SKM-1 (cell line): ENCODE data around the gene DNAJC10.
"Not testable (repeated sequence)": the region's sequence is repeated elsewhere in the genome, so short reads cannot be mapped to it uniquely, and the experiment has no call there.

Experiments used
- DNase-seq: peaks from one replicate; lab custom pipeline; 2025; ENCODE audit not compliant: unreplicated experiment; lab: John Stamatoyannopoulos, UW

DNAJC10 gene

DNA sequence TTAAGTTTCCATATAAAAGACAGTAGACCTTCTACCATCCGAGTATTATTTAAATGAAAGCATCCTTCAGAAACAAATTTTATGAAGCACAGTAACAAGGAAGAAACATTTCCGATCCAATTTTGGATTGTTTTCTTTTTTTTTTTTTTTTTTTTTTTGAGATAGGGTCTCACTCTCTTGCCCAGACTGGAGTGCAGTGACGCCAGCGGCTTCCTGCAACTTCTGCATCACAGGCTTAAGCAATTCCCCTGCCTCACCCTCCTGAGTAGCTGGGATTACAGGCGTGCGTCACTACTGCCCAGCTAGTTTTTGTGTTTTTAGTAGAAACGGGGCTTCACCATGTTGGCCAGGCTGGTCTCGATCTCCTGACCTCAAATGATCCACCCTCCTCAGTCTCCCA, 3.1 kb downstream of the DNAJC10 start:
- not testable (repeated sequence) for DNase-seq

DNA sequence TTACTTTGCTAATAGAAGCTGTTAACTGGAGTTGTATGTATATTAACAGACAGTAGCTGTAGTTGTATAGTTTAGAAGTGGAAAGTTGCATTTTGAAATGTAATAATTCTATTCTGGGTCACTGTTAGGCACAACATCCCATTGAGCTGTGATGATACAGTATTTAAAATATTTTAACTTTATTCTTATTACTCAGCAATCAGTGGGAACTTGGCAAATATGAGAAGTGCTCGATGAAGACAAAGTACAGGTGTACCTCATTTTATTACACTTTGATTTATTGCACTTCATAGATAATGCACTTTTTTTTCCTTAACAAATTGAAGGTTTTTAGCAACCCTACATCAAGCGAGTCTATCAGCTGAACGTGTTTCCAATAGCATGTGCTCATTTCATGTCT, 8.6 kb downstream of the DNAJC10 start:
- no peak for DNase-seq

DNA sequence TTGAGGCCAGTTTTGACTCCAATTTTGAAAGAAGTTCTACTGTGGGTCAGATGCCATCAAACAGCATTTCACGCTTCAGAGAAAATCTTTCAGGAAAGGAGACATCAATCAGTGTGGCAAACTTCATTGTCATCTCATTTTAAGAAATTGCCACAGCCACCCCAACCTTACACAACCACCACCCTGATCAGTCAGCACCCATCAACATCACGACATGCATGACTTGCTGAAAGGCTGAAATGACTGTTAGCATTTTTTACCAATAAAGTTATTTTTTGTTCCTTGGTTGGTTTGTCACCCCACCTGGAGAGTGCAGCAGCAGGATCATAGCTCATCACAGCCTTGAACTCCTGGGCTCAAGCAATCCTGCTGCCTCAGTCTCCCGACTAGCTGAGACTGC, 10.4 kb downstream of the DNAJC10 start:
- DNase-seq, result no peak

DNA sequence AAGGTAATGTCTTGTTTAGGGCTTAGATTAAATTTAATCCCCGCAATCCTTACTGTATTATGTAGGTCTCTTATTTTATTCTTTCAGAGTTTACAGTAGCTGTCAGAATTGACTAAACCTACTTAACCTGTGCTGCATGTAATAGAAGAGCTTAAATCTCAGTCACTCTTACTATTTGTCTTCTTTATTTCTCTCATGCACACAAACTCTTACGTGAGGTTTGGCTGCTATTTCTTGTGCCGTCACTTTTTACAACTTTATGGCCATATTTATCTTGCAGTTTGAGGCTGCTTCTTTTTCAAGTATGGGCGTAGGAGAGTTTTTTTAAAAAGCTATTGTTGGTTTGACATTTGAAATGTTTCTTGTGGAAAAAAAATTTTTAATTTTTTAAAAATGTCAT, 12.0 kb downstream of the DNAJC10 start:
- DNase-seq, result no peak

DNA sequence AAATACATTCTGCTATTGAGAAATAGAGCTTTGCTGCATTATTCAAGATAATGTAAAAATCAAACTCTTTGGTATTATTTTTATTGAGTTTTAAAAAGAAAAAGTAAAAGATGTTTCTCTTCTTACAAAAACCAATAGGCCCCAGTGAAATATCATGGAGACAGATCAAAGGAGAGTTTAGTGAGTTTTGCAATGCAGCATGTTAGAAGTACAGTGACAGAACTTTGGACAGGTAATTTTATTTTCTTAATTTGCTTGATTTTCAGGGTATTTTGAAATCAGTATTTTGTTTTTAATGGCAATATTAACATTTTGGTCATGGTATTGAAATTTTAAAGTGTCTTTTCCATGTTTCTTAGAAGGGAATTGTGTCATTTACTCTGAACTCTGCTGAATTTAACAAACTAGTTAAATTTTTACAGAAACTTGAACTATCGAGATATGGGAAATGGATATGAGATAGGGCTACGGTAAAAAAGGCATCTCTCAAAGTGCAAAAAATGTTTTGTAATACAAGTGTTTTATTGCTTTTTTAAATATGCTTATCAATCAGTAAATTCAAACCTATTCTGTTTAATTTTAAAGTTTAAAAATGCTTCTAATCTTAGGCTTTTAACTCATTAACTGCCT, 13.8 kb downstream of the DNAJC10 start:
- no peak for DNase-seq

DNA sequence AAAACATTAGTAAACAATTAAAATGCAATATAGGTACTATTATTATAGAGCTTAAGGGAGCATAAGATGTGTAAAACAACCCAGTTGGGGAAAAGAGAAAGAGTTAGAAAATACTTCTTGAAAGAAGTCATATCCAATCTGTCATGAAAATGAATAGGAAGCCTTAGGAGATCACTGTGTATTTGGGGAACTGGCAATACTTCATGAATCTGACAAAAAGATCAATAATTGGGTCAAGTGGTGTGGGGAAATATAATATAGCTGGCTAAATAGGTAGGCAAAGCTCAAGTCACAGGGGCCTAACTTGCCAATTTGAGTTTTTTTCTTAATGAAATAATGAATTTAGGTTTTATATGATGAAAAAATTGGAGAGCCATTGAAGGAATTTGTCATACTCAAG, 14.4 kb downstream of the DNAJC10 start:
- no peak for DNase-seq

DNA sequence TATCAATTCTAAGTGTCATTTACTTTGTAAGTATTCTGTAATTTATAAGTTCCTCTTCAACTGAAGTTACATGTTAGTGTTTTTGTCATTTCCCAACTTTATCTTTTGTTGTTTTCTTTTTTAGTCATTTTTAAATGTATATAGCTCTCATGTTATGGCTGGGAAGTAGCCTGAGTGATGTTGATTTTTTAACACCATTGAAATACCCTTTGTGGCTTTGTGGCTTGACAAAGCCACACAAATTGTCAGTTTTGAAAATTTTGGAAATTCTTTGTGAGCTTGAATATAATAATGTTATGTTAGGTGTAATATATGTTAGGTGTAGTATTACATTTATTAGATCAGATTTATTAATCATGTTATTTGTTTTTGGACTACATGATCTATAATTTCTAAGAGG, 16.7 kb downstream of the DNAJC10 start:
- DNase-seq, result no peak

DNA sequence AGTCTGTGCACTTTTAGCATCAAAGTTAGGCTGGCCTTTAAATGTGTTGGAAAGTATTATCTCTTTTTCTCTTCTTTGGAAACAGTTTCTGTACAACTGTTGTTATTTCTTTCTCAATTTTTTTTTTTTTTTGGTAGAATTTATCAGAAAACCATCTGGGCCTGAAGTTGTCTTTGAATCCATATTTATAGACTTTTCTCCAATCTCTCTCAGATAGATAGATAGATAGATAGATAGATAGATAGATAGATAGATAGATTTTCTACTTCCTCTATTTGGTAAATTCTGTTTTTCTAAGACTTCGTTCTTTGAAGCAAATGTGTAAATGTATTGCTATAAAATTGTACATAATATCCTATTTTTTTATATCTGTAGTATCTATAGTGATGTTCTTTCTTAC, 17.5 kb downstream of the DNAJC10 start:
- no peak for DNase-seq

DNA sequence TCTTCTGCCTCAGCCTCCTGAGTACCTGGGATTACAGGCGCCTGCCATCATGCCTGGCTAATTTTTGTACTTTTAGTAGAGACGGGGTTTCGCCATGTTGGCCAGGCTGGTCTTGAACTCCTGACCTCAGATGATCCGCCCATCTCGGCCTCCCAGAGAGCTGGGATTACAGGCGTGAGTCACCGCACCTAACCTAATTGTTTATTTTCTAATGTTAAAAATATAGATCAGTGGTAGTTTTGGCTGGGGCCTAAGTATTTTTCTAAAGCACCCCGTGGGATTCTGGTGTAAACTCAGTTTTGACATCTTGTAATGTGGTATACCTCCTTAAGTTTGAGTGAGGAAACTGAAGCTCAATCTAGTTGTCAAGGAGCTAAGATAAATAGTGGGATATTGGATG, 20.8 kb downstream of the DNAJC10 start:
- DNase-seq, result not testable (repeated sequence)

DNA sequence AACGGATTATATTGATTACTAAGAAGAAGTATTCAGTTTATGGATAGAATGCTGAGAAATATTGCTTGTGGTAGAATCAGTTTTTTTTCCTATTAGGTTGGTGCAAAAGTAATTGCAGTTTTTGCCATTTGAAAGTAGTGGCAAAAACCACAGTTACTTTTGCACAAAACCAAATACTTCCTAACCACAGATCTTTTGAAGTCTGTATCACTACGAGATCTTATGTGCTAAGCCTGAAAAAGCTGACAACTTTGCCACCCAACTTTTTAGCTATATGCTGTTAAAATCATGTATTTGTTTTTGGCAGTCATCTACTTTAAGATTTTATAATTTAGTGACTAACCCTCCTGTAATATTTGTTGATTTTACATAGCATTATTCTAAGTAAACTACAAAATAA, 24.6 kb downstream of the DNAJC10 start:
- no peak for DNase-seq

DNA sequence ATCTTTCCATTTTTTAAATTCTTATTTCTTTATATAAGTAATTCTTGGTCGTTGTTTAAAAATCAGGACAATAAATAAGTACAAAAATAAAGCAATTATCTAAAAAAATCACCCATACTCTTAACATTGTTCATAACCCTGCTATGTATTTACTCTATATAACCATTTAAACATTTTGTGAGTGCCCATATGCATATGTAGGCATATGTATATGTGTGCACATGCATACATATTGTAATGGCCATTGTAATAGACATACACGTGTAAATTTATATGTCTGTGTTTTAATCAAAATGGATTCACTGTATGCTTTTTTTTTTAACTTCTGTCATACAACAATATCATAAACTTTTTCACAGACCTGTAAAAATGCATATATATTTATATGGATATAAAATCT, 25.6 kb downstream of the DNAJC10 start:
- no peak for DNase-seq

DNA sequence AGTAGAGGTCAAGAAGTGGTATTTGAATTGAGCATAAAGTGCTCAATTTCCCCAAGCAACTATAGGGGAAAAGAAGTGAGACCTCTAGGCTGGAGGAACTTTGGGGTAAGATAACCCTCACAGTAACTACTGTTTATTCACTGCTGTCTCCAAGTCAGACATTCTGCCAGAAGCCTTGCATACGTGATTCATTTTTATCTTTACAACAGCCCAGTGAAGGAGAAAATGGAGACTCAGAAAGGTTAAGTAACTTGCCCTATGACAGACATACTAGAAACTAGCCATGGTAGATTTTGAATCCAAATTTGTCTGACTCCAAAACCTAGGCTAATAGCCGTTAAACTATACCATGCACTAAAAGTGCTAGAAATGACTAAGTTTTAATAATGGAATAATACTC, 28.4 kb downstream of the DNAJC10 start:
- DNase-seq, result no peak

DNA sequence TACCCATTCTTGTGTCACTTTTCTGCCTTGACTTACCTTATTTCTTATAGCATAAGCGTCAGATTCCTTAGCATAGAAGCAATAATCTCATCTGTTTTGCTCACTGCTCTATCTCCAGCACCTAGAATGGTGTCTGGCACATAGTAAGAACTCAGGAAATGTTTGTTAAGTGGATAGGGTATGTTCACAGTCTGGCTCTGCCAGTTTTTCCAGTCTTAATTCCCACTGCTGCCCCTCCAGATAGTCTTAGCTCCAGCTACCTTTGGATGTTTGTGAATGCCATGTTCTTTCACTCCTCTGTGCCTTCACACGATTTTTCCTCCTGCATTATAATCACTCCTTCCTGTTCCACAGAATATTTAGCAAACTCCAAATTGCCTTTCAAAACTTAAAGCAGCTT, 29.0 kb downstream of the DNAJC10 start:
- DNase-seq, result no peak

DNA sequence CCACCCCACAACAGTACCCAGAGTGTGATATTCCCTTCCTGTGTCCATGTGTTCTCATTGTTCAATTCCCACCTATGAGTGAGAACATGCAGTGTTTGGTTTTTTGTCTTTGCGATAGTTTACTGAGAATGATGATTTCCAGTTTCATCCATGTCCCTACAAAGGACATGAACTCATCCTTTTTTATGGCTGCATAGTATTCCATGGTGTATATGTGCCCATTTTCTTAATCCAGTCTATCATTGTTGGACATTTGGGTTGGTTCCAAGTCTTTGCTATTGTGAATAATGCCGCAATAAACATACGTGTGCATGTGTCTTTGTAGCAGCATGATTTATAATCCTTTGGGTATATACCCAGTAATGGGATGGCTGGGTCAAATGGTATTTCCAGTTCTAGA, 29.8 kb downstream of the DNAJC10 start:
- not testable (repeated sequence) for DNase-seq

DNA sequence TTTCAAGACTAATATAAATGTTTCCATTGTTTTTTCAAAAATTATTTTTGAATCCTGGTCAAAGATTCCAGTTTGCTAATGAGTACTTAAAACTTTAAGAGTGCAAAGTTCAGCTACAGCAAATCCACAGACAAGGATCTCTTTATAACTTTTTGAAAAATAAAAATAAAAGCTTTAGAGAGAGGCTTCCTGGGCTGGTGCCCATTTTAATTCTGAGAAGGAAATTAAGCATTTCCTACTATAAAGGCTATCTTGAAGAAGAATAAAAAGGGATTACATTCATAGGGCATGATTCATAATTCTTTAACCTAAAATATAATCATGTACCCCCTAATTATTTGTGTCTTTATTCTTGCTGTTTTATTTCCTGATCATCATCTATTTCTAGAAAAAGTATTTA, 38.2 kb downstream of the DNAJC10 start:
- DNase-seq, result no peak

DNA sequence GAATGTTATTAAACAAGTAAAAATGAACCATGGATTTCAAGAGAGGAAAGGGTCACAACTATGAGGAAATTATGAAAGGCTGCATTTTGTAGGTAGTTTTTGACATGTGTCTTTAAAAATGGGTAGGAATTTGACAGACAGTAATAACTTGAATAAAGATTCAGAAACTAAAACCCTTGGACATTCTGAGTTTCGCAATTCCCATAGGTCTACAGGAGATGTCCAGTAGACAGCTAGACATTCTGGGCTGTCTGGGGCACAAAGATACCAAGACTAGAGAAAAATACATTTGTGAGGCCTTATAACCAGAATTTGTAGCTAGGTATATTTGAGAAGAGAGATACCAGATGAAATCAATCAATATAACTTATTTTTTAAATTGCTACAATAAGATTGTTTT, 42.3 kb downstream of the DNAJC10 start:
- DNase-seq, result no peak

DNA sequence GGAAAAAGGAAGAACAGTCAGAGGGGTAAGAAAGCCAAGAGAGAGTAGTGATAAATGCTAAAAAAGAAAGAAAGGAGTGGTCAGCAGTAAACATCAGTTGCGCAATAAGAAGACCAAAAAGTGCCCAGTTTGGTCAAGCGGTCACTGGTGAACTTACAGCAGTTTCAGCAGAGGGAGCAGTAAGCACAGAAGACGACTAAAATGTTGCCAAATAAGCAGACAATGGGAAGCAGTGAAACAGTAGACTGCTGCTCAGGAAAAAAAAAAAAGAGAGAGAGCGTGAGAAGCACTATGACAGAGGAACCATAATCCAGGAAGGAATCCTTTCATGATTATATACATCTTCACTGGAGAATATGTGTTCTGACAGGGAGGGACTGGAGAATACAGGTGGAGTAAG, 45.8 kb downstream of the DNAJC10 start:
- DNase-seq, result no peak

DNA sequence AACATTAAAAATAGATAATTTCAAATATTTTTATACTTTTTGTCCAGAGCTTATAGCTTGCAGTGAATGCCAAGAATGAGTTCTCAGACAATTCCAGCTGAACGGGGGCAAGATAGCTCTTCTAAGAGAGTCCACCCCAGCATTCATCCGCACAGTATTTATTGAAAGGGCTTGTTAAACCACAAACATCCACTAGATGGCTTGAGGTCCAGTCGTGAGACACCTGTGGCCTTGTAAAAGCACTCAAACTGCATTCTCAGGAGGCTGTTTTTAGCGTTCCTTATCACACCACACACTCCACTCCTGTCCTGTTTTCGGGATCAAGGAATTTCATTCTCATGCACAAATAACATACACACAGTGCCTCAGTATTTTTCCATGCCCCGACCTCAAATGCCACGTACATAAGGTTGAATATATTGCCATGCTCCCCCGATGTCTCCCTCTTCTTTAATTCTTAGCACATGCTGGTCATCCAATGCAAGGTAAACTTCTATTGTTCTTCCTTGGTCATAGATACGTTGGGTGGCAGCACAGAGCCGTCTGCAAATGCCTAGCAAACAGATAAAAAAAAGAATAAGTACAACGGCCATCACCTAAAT, 47.4 kb downstream of the DNAJC10 start:
- DNase-seq, result no peak

DNA sequence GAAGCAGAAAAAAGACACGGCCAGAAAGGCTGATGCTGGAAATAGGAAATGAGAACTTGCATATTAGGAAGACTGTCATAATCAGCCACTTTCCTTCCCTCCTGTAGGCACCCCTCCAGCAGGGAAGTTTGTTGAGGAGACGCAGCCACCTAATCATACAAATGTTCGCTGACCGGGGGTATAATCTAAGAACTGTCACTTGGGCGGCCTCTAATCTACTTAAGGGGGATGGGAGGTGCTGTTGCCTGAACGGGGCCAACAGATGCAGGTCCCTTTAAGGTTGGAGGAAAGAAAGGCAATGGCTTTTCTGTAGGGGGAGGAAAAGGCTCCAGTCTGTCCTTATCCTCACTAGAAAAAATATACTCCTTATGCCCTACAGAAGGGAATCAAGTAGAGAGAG, 50.6 kb downstream of the DNAJC10 start:
- DNase-seq, result no peak

DNA sequence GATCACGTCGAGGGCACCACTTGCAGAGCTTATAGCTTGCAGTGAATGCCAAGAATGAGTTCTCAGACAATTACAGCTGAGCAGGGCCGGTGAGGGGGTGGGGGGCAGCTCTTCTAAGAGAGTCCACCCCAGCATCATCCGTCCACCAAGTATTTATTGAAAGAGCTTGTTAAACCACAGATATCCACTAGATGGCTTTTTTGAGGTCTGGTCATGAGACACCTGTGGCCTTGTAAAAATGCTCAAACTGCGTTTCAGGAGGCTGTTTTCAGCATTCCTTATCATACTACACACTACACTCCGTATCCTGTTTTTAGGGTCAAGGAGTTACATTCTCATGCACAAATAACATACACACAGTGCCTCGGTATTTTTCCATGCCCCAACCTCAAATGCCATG, 51.5 kb downstream of the DNAJC10 start:
- no peak for DNase-seq

DNA sequence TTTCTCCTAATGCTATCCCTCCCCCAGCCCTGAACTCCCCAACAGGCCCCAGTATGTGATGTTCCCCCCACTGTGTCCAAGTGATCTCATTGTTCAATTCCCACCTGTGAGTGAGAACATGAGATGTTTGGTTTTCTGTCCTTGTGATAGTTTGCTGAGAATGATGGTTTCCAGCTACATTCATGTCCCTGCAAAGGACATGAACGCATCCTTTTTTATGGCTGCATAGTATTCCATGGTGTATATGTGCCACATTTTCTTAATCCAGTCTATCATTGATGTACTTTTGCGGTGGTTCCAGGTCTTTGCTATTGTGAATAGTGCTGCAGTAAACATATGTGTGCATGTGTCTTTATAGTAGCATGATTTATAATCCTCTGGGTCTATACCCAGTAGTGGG, 52.9 kb downstream of the DNAJC10 start:
- not testable (repeated sequence) for DNase-seq

DNA sequence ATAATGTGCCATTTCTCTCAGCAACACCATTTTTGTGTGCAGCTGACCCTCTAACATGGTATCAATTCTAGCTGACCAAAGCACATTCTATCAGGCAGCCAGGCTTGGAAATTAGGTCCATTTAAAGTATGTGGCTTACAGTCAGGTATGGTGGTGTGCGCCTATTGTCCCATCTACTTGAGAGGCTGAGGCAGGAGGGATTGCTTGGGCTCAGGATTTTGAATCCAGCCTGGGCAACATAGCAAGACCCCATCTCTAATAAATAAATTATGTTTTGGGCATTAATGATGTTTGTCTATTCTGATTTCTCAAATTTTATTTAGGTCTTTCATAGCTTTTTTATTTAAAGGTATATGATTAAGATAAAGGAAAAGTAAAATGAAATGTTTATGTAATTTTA, 63.3 kb downstream of the DNAJC10 start:
- DNase-seq, result no peak

DNA sequence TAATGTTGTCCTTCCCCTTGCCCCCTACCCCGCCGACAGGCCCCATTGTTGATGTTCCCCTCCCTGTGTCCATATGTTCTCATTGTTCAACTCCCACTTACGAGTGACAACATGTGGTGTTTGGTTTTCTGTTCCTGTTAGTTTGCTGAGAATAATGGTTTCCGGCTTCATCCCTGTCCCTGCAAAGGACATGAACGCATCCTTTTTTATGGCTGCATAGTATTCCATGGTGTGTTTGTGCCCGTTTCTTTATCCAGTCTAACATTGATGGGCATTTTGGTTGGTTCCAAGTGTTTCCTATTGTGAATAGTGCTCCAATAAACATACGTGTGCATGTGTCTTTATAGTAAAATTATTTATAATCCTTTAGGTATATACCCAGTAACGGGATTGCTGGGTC, 65.0 kb downstream of the DNAJC10 start:
- not testable (repeated sequence) for DNase-seq
